HepG2 (cell line): ENCODE results near the gene LMAN1L. TPM values are rescaled to one million over a fixed set of nuclear protein-coding genes. Genes with fewer than 3 reads are reported as not detected.

Experiments
- ATAC-seq: fragments of 200-7000 bp; cut with Tn5 transposase; 3 replicates; pipeline ENCODE4 v1.9.1; 2020; ENCODE audit warnings: mild to moderate bottlenecking, moderate library complexity
- BruUV-seq: library from RNA; stranded (reverse); fragments of 400-500 nt; replicated peaks from 2 replicates; lab custom pipeline; 2021; lab: Mats Ljungman, UMichigan
- CTCF ChIA-PET: fragments of 300-600 bp; formaldehyde crosslinking; extraction: SDS; loops from one replicate; lab custom pipeline; 2021; ENCODE audit warnings: low total read pairs, inconsistent platforms, low intra/inter-chr PET ratio; lab: Yijun Ruan, JAX
- POLR2A ChIA-PET: fragments of 350-600 bp; sonication (Branson Sonifier 250); formaldehyde crosslinking; loops from one replicate; lab custom pipeline; 2020; ENCODE audit warnings: antibody characterized with exemption, inconsistent platforms; lab: Yijun Ruan, JAX
- DNase-seq: peaks from one replicate; pipeline ENCODE4 v3.0.0-alpha.2; 2015; ENCODE audit warnings: low spot score
- FAIRE-seq: peaks from 3 replicates; lab custom pipeline; 2011; peaks lifted over from hg19 to GRCh38; lab: Jason Lieb, UNC
- H2AFZ ChIP-seq: one replicate; pipeline ENCODE4 v1.6.1; 2011; ENCODE audit warnings: low read length, inconsistent platforms
- H3K27ac ChIP-seq: fragments of 300-600 bp; 3 replicates; pipeline ENCODE4 v1.8.0; 2011; ENCODE audit warnings: mixed run types, mild to moderate bottlenecking, mixed read lengths, low read length, inconsistent platforms; ENCODE audit not compliant: insufficient read depth; ENCODE audit errors: extremely low read length
- H3K27me3 ChIP-seq, 2 experiments: fragments of 200-600 bp in 1 of 2; 2 replicates in 1 of 2; 3 replicates in 1 of 2; pipeline versions ENCODE4 v1.6.0 to v1.8.0; 2011; ENCODE audit warnings: low read length in 2 of 2, mild to moderate bottlenecking in 2 of 2, moderate library complexity in 2 of 2, inconsistent platforms in 1 of 2; ENCODE audit not compliant: insufficient read depth in 2 of 2, control insufficient read depth in 1 of 2
- H3K36me3 ChIP-seq, 2 experiments: fragments of 200-600 bp in 1 of 2; replicated peaks in 1 of 2; 2 replicates in 1 of 2; 3 replicates in 1 of 2; pipeline versions ENCODE4 v1.5.1 to v1.8.0; 2011; ENCODE audit warnings: low read length in 2 of 2, inconsistent platforms in 1 of 2; ENCODE audit not compliant: insufficient read depth in 2 of 2, control insufficient read depth in 1 of 2
- H3K4me1 ChIP-seq: 2 replicates; pipeline ENCODE4 v1.5.1; 2012; ENCODE audit warnings: low read length, inconsistent platforms; ENCODE audit not compliant: insufficient read depth
- H3K4me2 ChIP-seq: 2 replicates; pipeline ENCODE4 v1.6.0; 2011; ENCODE audit warnings: low read depth, low read length, inconsistent platforms
- H3K4me3 ChIP-seq, 3 experiments: fragments of 200-600 bp in 1 of 3; sonication (generic), shearing (Covaris generic) in 1 of 3; replicated peaks in 1 of 3; 2 replicates each; pipeline ENCODE4 v1.5.1; 2011 to 2016; ENCODE audit warnings: low read length in 3 of 3, inconsistent platforms in 2 of 3, low read depth in 2 of 3, mild to moderate bottlenecking in 2 of 3, control low read depth in 1 of 3, mixed read lengths in 1 of 3; ENCODE audit not compliant: insufficient read depth in 1 of 3
- H3K79me2 ChIP-seq: one replicate; pipeline ENCODE4 v1.6.1; 2011; ENCODE audit warnings: low read length, inconsistent platforms; ENCODE audit not compliant: insufficient read depth
- H3K9ac ChIP-seq: 2 replicates; pipeline ENCODE4 v1.6.0; 2011; ENCODE audit warnings: mild to moderate bottlenecking, low read depth, low read length, inconsistent platforms; ENCODE audit not compliant: insufficient read depth
- H3K9me3 ChIP-seq: 2 replicates; pipeline ENCODE4 v1.5.1; 2012; ENCODE audit warnings: mild to moderate bottlenecking, low read length
- H4K20me1 ChIP-seq: 2 replicates; pipeline ENCODE4 v1.6.0; 2011; ENCODE audit warnings: inconsistent platforms, mild to moderate bottlenecking, low read length, moderate library complexity; ENCODE audit not compliant: insufficient read depth
- ADNP ChIP-seq: sonication (generic); formaldehyde crosslinking; IDR thresholded peaks from 2 replicates; pipeline ENCODE4 v1.4.0; 2020; ENCODE audit warnings: missing genetic modification reagents
- CBX5 ChIP-seq: sonication (generic); formaldehyde crosslinking; IDR thresholded peaks from 2 replicates; pipeline ENCODE4 v1.4.0; 2020; ENCODE audit warnings: missing genetic modification reagents, borderline replicate concordance
- E2F2 ChIP-seq: sonication (generic); formaldehyde crosslinking; IDR thresholded peaks from 2 replicates; pipeline ENCODE4 v1.4.0; 2020; ENCODE audit warnings: missing genetic modification reagents, borderline replicate concordance
- ETV5 ChIP-seq: IDR thresholded peaks from 2 replicates; pipeline ENCODE4 v1.6.1; 2018; ENCODE audit warnings: missing biosample characterization, missing genetic modification reagents, inconsistent platforms, borderline replicate concordance
- HOXA7 ChIP-seq: sonication (generic); formaldehyde crosslinking; IDR thresholded peaks from 2 replicates; pipeline ENCODE4 v1.8.1; 2022; ENCODE audit warnings: mild to moderate bottlenecking, missing genetic modification reagents, moderate library complexity
- JUND ChIP-seq: sonication (generic); formaldehyde crosslinking; IDR thresholded peaks from 2 replicates; pipeline ENCODE4 v1.8.0; 2022; ENCODE audit warnings: mild to moderate bottlenecking, missing genetic modification reagents
- MZF1 ChIP-seq: sonication (generic); formaldehyde crosslinking; IDR thresholded peaks from 2 replicates; pipeline ENCODE4 v1.8.1; 2023; ENCODE audit warnings: mild to moderate bottlenecking, missing genetic modification reagents, borderline replicate concordance
- ONECUT2 ChIP-seq: sonication (generic); formaldehyde crosslinking; IDR thresholded peaks from 2 replicates; pipeline ENCODE4 v1.4.0; 2020; ENCODE audit warnings: missing genetic modification reagents
- POGZ ChIP-seq: sonication (generic); formaldehyde crosslinking; IDR thresholded peaks from 2 replicates; pipeline ENCODE4 v1.4.0; 2020; ENCODE audit warnings: mild to moderate bottlenecking, missing genetic modification reagents
- ZBTB38 ChIP-seq: sonication (generic); formaldehyde crosslinking; IDR thresholded peaks from 2 replicates; pipeline ENCODE4 v1.5.1; 2020; ENCODE audit warnings: mild to moderate bottlenecking, missing genetic modification reagents
- ZNF160 ChIP-seq: sonication (generic); formaldehyde crosslinking; IDR thresholded peaks from 2 replicates; pipeline ENCODE4 v1.8.0; 2022; ENCODE audit warnings: mild to moderate bottlenecking, inconsistent platforms, missing genetic modification reagents
- ZNF225 ChIP-seq: sonication (generic); formaldehyde crosslinking; IDR thresholded peaks from 2 replicates; pipeline ENCODE4 v1.4.0; 2020; ENCODE audit warnings: mild to moderate bottlenecking, missing genetic modification reagents
- ZNF34 ChIP-seq: sonication (generic); formaldehyde crosslinking; IDR thresholded peaks from 2 replicates; pipeline ENCODE4 v1.4.0; 2020; ENCODE audit warnings: mild to moderate bottlenecking, missing genetic modification reagents, borderline replicate concordance
- ZNF432 ChIP-seq: sonication (generic); formaldehyde crosslinking; IDR thresholded peaks from 2 replicates; pipeline ENCODE4 v1.5.0; 2020; ENCODE audit warnings: missing genetic modification reagents, mild to moderate bottlenecking, borderline replicate concordance
- ZNF451 ChIP-seq: sonication (generic); formaldehyde crosslinking; IDR thresholded peaks from 2 replicates; pipeline ENCODE4 v1.5.0; 2020; ENCODE audit warnings: mild to moderate bottlenecking, missing genetic modification reagents
- ZNF484 ChIP-seq: sonication (generic); formaldehyde crosslinking; IDR thresholded peaks from 2 replicates; pipeline ENCODE4 v1.5.1; 2020; ENCODE audit warnings: mild to moderate bottlenecking, low read depth, missing genetic modification reagents, borderline replicate concordance
- ZNF589 ChIP-seq: sonication (generic); formaldehyde crosslinking; conservative IDR thresholded peaks from 2 replicates; pipeline ENCODE4 v1.8.0; 2022; ENCODE audit warnings: mild to moderate bottlenecking, moderate library complexity, missing genetic modification reagents
- WGBS: methylation state at CpG from one replicate; pipeline ENCODE4 v1.1.6; 2017; ENCODE audit warnings: low lambda C conversion rate; 5-methylcytosine and 5-hydroxymethylcytosine counted together
- in situ Hi-C: cut with HindIII; loops from 2 replicates; pipeline ENCODE4 v1.10.0; 2017; ENCODE audit warnings: low pct_unique_long_range_greater_than_20kb; ENCODE audit not compliant: extremely low pct_ligation_motif_present
- intact Hi-C: fragments of 100-400 bp; cut with micrococcal nuclease; formaldehyde crosslinking; loops from one replicate; pipeline ENCODE4 v1.10.0; 2022; ENCODE audit not compliant: unreplicated experiment
- polyA plus RNA-seq, 8 experiments: library from polyadenylated mRNA; depleted of rRNA in 3 of 8; stranded (reverse) in 7 of 8; unstranded in 1 of 8; fragments of >200 nt; fragmentation: Illumina TruSeq in 4 of 8; extraction: Trizol in 4 of 8; gene quantifications; 2 replicates each; pipeline versions ENCODE4 v1.2.1 to v1.2.3, GENCODE V29; 2011 to 2016; ENCODE audit warnings: low read depth in 4 of 8, missing spikeins in 1 of 8, mixed read lengths in 1 of 8; ENCODE audit not compliant: insufficient read depth in 1 of 8
- total RNA-seq, 5 experiments: library from RNA; depleted of rRNA; stranded (reverse); fragments of >200 nt; fragmentation: Illumina TruSeq; extraction: Trizol; gene quantifications; 2 replicates each; pipeline ENCODE4 v1.2.3, GENCODE V29; 2016; ENCODE audit warnings: low read depth in 1 of 5

Gene LMAN1L
- total and polyA plus RNA-seq, 2 of the 13 experiments (the other 11 are each of a cell fraction or from before 2014, with no cell fraction given) = not detected

- in situ Hi-C loops = no loop called here
These were observed 13.2 kb downstream of the LMAN1L start for GRCh38 chr15:74825866-74826265.

More at GRCh38 chr15:74825866-74826265, 13.2 kb downstream of the LMAN1L start:
- DNase-seq (no peak), FAIRE-seq (no peak), ATAC-seq (0 out of 3 replicates have a peak, but pooled peaks have one; percentile 13)
- ChIA-PET CTCF (no interaction called here), POLR2A (no interaction called here)
- BruUV-seq = no TSS peak
- H3K27ac ChIP-seq = no peak overlapping the region
- H4K20me1 ChIP-seq = no peaks in the 10 kb centered on the region; the same call in 1 of the 2 replicates
- H3K4me2 ChIP-seq = no peak overlapping the region
- no peaks in the 10 kb centered on the region for H3K79me2 ChIP-seq
- no peaks in the 10 kb centered on the region for H3K4me1 ChIP-seq
- H3K27me3 ChIP-seq = peaks cover 5 to 59% of the 10 kb centered on the region in 2 experiments; a peak in 4 of 5 replicates
- TF ChIP-seq HOXA7 (CRISPR knock-in tag) (no peak), ZNF484 (no peak), ZNF589 (CRISPR knock-in tag) (no peak), ZNF34 (CRISPR knock-in tag) (no peak), ONECUT2 (CRISPR knock-in tag) (no peak), CBX5 (no peak), ADNP (CRISPR knock-in tag) (no peak), POGZ (no peak), E2F2 (CRISPR knock-in tag) (no peak), ZNF451 (CRISPR knock-in tag) (no peak), ETV5 (no peak), ZNF160 (CRISPR knock-in tag) (no peak), ZNF225 (CRISPR knock-in tag) (no peak), ZNF432 (no peak), ZBTB38 (no peak), MZF1 (CRISPR knock-in tag) (no peak), JUND (CRISPR knock-in tag) (no peak)
- H3K36me3 ChIP-seq = no peaks in the 10 kb centered on the region
- H3K9ac ChIP-seq = no peak overlapping the region
- intact Hi-C loops = no loop called here
- H3K9me3 ChIP-seq = no peaks in the 10 kb centered on the region
- no peak overlapping the region for H2AFZ ChIP-seq
- H3K4me3 ChIP-seq = no peak overlapping the region
- WGBS = 51% methylated on average over 6 of the region's 10 CpGs
